K562 (cell line): Measurements from ENCODE around the gene ZNF587. TPM values are rescaled to one million over a fixed set of nuclear protein-coding genes. Genes with fewer than 3 reads are reported as not detected.

Source experiments
- ATAC-seq: fragments of 200-7000 bp; cut with Tn5 transposase; 3 replicates; pipeline ENCODE4 v1.9.1; 2020; ENCODE audit warnings: moderate library complexity
- BruUV-seq: library from RNA; stranded (reverse); fragments of 400-500 nt; replicated peaks from 2 replicates; lab custom pipeline; 2021; lab: Mats Ljungman, UMichigan
- CTCF ChIA-PET: fragments of 300-600 bp; formaldehyde crosslinking; extraction: SDS; loops from one replicate; lab custom pipeline; 2021; ENCODE audit warnings: low intra/inter-chr PET ratio; lab: Yijun Ruan, JAX
- POLR2A ChIA-PET: fragments of 300-600, 350-650 bp; sonication (Branson Sonifier 250); formaldehyde crosslinking; extraction: SDS; loops from one replicate; lab custom pipeline; 2021; ENCODE audit warnings: antibody characterized with exemption, inconsistent platforms; lab: Yijun Ruan, JAX
- DNase-seq, 4 experiments: peaks; one replicate each; pipeline versions ENCODE4 v3.0.0 to v3.0.0-alpha.2; 2011 to 2018; ENCODE audit warnings: low spot score in 3 of 4, mixed read lengths in 3 of 4; ENCODE audit errors: extremely low read depth in 1 of 4
- FAIRE-seq: peaks from 2 replicates; lab custom pipeline; 2011; peaks lifted over from hg19 to GRCh38; lab: Jason Lieb, UNC
- H2AFZ ChIP-seq: 2 replicates; pipeline ENCODE4 v1.6.0; 2011; ENCODE audit warnings: low read depth, low read length, control low read depth, inconsistent platforms
- H3K27ac ChIP-seq: fragments of 200-600 bp; 3 replicates; pipeline ENCODE4 v1.8.0; 2011; ENCODE audit warnings: low read depth, mild to moderate bottlenecking, control low read depth, inconsistent platforms, low read length, moderate library complexity, mixed read lengths; ENCODE audit errors: extremely low read depth
- H3K27me3 ChIP-seq, 2 experiments: fragments of 300-600 bp in 1 of 2; 2 replicates in 1 of 2; 3 replicates in 1 of 2; pipeline versions ENCODE4 v1.6.0 to v1.8.0; 2011; ENCODE audit warnings: inconsistent platforms in 2 of 2, low read length in 2 of 2, mild to moderate bottlenecking in 1 of 2, mixed read lengths in 1 of 2, moderate library complexity in 1 of 2; ENCODE audit not compliant: control insufficient read depth in 2 of 2, insufficient read depth in 2 of 2
- H3K36me3 ChIP-seq: fragments of 300-600 bp; 3 replicates; pipeline ENCODE4 v1.8.0; 2011; ENCODE audit warnings: mild to moderate bottlenecking, low read length, inconsistent platforms; ENCODE audit not compliant: control insufficient read depth, insufficient read depth
- H3K4me1 ChIP-seq, 2 experiments: fragments of 200-600 bp in 1 of 2; replicated peaks in 1 of 2; 2 replicates in 1 of 2; 3 replicates in 1 of 2; pipeline versions ENCODE4 v1.5.1 to v1.8.0; 2011; ENCODE audit warnings: inconsistent platforms in 2 of 2, low read length in 2 of 2, mild to moderate bottlenecking in 1 of 2, mixed read lengths in 1 of 2, moderate library complexity in 1 of 2; ENCODE audit not compliant: control insufficient read depth in 2 of 2, insufficient read depth in 2 of 2
- H3K4me2 ChIP-seq: 2 replicates; pipeline ENCODE4 v1.6.1; 2011; ENCODE audit warnings: low read length, control low read depth, inconsistent platforms, mixed read lengths; ENCODE audit not compliant: insufficient read depth
- H3K4me3 ChIP-seq: fragments of 200-600 bp; sonication (generic), shearing (Covaris generic); 2 replicates; pipeline ENCODE4 v1.5.1; 2016; ENCODE audit warnings: control low read depth, inconsistent platforms
- H3K79me2 ChIP-seq: fragments of 200-600 bp; 3 replicates; pipeline ENCODE4 v1.8.0; 2011; ENCODE audit warnings: low read length, inconsistent platforms; ENCODE audit not compliant: control insufficient read depth, insufficient read depth
- H3K9ac ChIP-seq, 2 experiments: 2 replicates each; pipeline versions ENCODE4 v1.6.0 to v1.6.1; 2011; ENCODE audit warnings: low read depth in 2 of 2, low read length in 2 of 2, control low read depth in 1 of 2, inconsistent platforms in 1 of 2, mild to moderate bottlenecking in 1 of 2, mixed read lengths in 1 of 2; ENCODE audit not compliant: insufficient read depth in 1 of 2
- H3K9me1 ChIP-seq: one replicate; pipeline ENCODE4 v1.6.0; 2011; ENCODE audit warnings: inconsistent platforms, mild to moderate bottlenecking, low read length, moderate library complexity; ENCODE audit not compliant: control insufficient read depth, insufficient read depth
- H3K9me3 ChIP-seq: replicated peaks from 2 replicates; pipeline ENCODE4 v1.5.1; 2011; ENCODE audit warnings: low read depth, low read length, inconsistent platforms; ENCODE audit not compliant: control insufficient read depth, insufficient read depth
- H4K20me1 ChIP-seq: replicated peaks from 2 replicates; pipeline ENCODE4 v1.6.1; 2011; ENCODE audit warnings: low read length, inconsistent platforms, mixed read lengths; ENCODE audit not compliant: control insufficient read depth, insufficient read depth
- ARID4B ChIP-seq: sonication (generic); formaldehyde crosslinking; IDR thresholded peaks from 2 replicates; pipeline ENCODE4 v1.8.0; 2022; ENCODE audit warnings: mild to moderate bottlenecking, missing genetic modification reagents
- KHSRP ChIP-seq: fragments of 450-650 bp; IDR thresholded peaks from 2 replicates; pipeline ENCODE4 v1.6.1; 2017
- NFE2L1 ChIP-seq: fragments of 450-650 bp; IDR thresholded peaks from 2 replicates; pipeline ENCODE4 v1.6.1; 2016; ENCODE audit warnings: missing genetic modification characterization, low read depth, mild to moderate bottlenecking, missing compliant biosample characterization, moderate library complexity, borderline replicate concordance
- NR3C1 ChIP-seq: sonication (generic); formaldehyde crosslinking; IDR thresholded peaks from 2 replicates; pipeline ENCODE4 v1.8.1; 2022; ENCODE audit warnings: missing genetic modification reagents
- PREB ChIP-seq: sonication (generic); formaldehyde crosslinking; IDR thresholded peaks from 2 replicates; pipeline ENCODE4 v1.8.1; 2023; ENCODE audit warnings: mild to moderate bottlenecking, missing genetic modification reagents
- RBM39 ChIP-seq: fragments of 200-400 bp; formaldehyde crosslinking; optimal IDR thresholded peaks from 2 replicates; pipeline ENCODE3; 2018; ENCODE audit warnings: low read depth, low read length
- ZNF316 ChIP-seq: fragments of 450-650 bp; IDR thresholded peaks from 2 replicates; pipeline ENCODE4 v1.6.1; 2016
- ZNF347 ChIP-seq: fragments of 450-650 bp; formaldehyde crosslinking; IDR thresholded peaks from 2 replicates; pipeline ENCODE4 v1.4.0; 2020; ENCODE audit warnings: low read depth, mild to moderate bottlenecking, moderate library complexity
- ZNF592 ChIP-seq: fragments of 450-650 bp; IDR thresholded peaks from 2 replicates; pipeline ENCODE4 v1.6.1; 2017; ENCODE audit warnings: antibody characterized with exemption, mild to moderate bottlenecking
- WGBS: fragments of 100-300 bp; shearing (Covaris generic); methylation state at CpG from one replicate; pipeline ENCODE4 v1.1.6; 2016; ENCODE audit warnings: low coverage, mixed read lengths; ENCODE audit not compliant: insufficient coverage; ENCODE audit errors: missing lambda C conversion rate; 5-methylcytosine and 5-hydroxymethylcytosine counted together
- in situ Hi-C: fragments of 300-500 bp; cut with MboI; formaldehyde crosslinking; loops from 4 replicates; pipeline ENCODE4 v1.15.0; 2018; ENCODE audit warnings: inconsistent platforms, mixed read lengths
- intact Hi-C: fragments of 100-400 bp; cut with micrococcal nuclease; formaldehyde crosslinking; loops from 2 replicates; pipeline ENCODE4 v1.14.2; 2022
- polyA plus RNA-seq, 8 experiments: library from polyadenylated mRNA; depleted of rRNA in 4 of 8; stranded (reverse) in 5 of 8; unstranded in 3 of 8; fragments of >200 nt; fragmentation: Nextera tagmentation in 2 of 8; fragmentation: Illumina TruSeq in 1 of 8; extraction: Ambion mirVana in 2 of 8; extraction: Trizol in 1 of 8; gene quantifications; 2 replicates each; pipeline versions ENCODE4 v1.2.1 to v1.2.3, GENCODE V29; 2011 to 2014; ENCODE audit warnings: inconsistent platforms in 1 of 8, missing spikeins in 1 of 8
- total RNA-seq, 7 experiments: library from RNA; depleted of rRNA in 6 of 7; stranded (reverse); fragments of >200 nt in 6 of 7; fragmentation: Illumina TruSeq in 2 of 7; extraction: Trizol in 2 of 7; gene quantifications; 2 replicates each; pipeline versions ENCODE4 v1.2.1 to v1.2.3, GENCODE V29; 2011 to 2021; ENCODE audit warnings: low replicate concordance in 1 of 7

The ZNF587 gene
- total and polyA plus RNA-seq, 9 of the 15 experiments (the other 6 are each of a cell fraction or from before 2014, with no cell fraction given) = 3.2 to 42.0 (median 24.9) TPM

GRCh38 chr19:57914531-57914930 lies 64.9 kb downstream of the ZNF587 start:
- ATAC-seq = no peak
- H2AFZ ChIP-seq = no peak overlapping the region
- H3K4me1 ChIP-seq = no peaks in the 10 kb centered on the region; a peak in 2 of 5 replicates
- no peaks in the 10 kb centered on the region for H3K27me3 ChIP-seq
- intact Hi-C loops = no loop called here
- H3K4me2 ChIP-seq = no peak overlapping the region
- no peak for DNase-seq
- no peaks in the 10 kb centered on the region for H3K9me3 ChIP-seq
- H3K27ac ChIP-seq = no peak overlapping the region
- FAIRE-seq = no peak
- H4K20me1 ChIP-seq = no peaks in the 10 kb centered on the region
- CTCF ChIA-PET = no interaction called here
- no peak overlapping the region for H3K9ac ChIP-seq
- BruUV-seq = no TSS peak
- in situ Hi-C loops = loop anchor here (5.0 kb wide), 1 partner anchor 57 kb away; no protein-coding TSS in a partner anchor
- peaks cover 11% of the 10 kb centered on the region; the same call in 2 of the 3 replicates for H3K79me2 ChIP-seq
- no peaks in the 10 kb centered on the region for H3K9me1 ChIP-seq
- peaks cover 13% of the 10 kb centered on the region; the same call in 2 of the 3 replicates for H3K36me3 ChIP-seq
- POLR2A ChIA-PET = interaction anchor here (0.6 kb wide), 1 partner anchor 650 kb away, joined by 3 read pairs; no protein-coding TSS in a partner anchor
- H3K4me3 ChIP-seq = no peak overlapping the region
- 39% methylated on average over 2 of the region's 3 CpGs for WGBS
- no peak for TF ChIP-seq KHSRP
- no peak for TF ChIP-seq ZNF316
- no peak for TF ChIP-seq ZNF592
- no peak for TF ChIP-seq ARID4B (CRISPR knock-in tag)
- no peak for TF ChIP-seq ZNF347
- no peak for TF ChIP-seq RBM39
- TF ChIP-seq NR3C1 (CRISPR knock-in tag) = no peak
- no peak for TF ChIP-seq NFE2L1 (tag)
- TF ChIP-seq PREB = no peak
